Measurements from ENCODE around the gene BOD1.
"Not testable (repeated sequence)": the region's sequence is repeated elsewhere in the genome, so short reads cannot be mapped to it uniquely, and the experiment has no call there.

BOD1 gene

DNA sequence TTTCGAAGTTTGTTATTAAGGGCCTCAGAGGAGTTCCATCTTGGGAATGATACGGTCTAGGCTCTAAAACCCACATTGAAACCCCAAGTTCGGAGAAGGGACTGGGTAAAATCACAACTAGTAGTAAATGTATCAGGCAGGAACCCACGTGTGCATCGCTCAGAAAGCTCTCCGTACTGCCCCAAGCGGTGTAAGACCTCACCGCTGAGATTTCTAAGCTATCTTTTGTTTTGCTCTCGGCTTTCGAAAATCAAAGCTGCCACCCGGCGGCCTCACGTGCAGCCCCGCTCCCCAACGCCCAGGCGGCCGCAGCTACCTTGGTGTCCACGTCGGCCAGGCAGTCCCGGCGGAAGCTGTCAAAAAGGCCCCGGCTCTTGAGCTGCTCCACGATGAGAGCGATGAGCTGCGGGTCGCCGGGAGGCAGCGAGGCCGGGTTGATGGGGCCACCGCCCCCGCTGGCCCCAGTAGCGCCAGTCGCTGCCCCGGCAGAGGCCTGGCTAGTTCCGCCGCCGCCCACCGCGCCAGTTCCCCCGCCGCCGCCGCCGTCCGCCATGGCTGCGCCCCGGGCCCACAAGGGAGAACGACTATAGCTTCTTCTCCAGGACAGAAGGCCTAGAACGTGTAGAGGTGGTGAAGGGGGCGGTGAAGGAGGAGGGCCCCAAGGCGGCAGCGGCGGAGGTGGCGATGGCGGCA, 420 bp downstream of the BOD1 start:
- DNase-seq (ENCODE audit: low spot score): peak; percentile 71

DNA sequence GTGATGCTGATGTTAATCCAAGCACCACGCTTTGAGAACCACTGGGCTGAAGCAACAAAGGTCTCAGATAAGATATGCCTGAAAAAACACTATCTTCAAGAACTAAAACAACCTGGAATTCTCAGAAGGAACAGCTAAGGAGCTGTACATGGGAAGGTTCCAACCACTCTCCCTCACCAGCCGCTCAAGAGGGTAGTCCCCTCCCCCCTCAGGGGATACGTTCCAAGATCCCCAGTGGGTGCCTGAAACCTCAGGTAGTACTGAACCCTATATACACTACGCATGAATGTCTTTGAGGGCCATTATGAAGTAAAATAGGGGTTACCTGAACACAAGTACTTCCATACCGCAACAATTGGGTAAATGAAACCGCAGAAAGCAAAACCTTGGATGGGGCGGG, 1.9 kb downstream of the BOD1 start:
- DNase-seq (ENCODE audit: low spot score): no peak

DNA sequence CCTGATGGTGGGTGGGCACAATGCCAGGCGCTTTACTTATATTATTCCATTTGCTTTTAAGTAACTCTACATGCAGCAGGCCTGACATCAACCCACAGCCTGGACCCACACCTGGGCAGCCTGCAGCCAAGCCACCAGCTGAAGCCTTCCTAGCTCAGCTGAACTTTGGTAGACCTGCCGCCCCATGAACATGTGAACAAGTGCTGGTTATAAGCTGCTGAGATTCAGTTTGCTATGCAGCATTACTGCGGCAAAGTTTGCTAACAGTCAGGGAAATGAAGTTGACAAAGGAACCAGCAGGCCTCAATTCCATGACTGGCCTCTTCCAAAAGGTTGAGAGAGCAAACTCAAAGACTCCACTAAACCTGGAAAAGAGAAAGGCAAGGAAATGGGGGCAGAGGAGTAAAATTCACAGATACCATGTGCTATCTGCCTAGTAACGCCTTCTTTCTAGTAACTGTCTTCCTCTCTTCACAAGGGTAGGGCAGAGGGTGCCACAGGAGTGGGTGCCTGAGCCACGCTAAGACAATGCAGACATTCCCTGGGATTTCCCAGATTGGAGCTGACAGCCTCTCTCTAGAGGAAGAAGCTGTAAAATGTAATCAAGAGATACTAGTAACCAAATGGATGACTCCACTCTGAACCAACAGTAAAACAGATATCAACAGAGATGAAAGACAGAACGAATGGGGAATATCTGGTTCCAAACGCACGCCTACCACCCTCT, 2.9 kb downstream of the BOD1 start:
- no peak for DNase-seq (ENCODE audit: low spot score)

DNA sequence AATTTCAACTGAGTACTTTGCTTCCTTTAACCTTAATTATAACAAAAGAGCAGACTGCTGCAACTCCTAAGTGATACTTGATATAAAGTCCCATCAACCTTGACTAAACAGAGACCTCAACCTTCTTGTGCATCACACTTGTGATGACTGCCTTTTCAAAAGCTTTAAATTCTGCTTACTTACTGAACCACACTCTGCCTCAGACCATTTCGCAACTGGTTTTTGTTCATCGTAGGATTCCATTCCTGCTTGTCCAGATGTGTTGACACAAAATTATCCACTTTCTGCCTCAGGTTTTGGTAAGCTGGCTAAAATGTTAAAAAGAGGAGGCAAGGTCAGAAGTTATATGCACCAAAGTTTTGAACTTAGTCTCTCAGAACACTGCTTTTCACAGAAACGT, 3.5 kb downstream of the BOD1 start:
- DNase-seq (ENCODE audit: low spot score): no peak

DNA sequence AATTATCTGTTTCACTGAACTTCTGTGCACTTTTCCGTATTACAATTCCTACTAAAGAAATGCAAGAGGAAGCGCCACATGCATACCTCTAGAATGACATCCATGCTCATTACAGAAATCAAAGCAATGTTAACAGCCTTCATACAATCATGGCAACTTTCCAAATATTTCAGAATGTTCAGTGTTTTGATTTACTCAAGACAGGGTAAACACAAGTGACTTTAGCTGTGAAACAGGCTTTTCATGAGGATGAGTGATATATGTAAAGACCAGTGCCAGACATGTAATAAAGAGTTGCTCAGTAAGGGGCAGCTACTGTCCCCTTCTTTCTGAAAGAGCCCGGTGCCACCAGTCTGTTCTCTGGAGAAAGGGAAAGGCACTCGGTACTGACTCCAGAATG, 4.7 kb downstream of the BOD1 start:
- no peak for DNase-seq (ENCODE audit: low spot score)

DNA sequence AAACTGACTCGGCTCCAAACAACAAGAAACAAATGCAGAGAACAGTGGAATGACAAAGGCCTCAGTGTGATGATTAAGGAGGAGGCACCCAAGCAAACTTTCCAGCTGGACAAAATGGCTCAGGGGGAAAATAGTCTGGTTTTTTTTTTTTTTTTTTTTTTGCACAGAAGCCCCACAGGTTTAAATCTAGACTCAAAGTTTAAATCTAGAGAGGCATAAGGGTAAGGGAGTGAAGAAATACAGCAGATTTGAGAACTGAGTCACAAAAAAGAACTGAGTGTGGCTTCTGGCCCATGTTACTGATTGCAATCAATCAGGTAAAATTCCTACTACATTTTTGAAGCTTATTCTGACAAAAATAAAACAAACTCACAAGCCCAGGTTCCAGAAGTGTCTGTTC, 12.3 kb downstream of the BOD1 start:
- DNase-seq (ENCODE audit: low spot score): no peak

DNA sequence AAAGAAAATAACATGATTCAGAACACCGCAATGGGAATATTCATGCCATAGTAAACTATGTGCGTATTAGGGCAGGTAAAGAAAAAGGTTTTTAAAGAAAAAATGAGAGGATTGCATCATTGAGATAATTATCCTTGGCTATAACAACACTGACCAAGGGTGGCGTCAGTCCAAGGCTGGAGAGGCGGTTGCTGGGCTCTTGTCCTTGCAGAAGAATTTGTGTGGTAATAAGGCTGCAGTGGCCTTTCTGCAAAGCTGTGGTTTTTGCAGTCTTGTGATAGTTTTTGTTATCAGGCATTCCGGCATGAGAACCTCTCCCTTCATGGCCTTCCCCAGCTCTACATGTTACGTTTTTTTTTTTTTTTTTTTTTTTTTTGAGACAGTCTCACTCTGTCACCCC, 14.0 kb downstream of the BOD1 start:
- DNase-seq (ENCODE audit: low spot score): no peak

DNA sequence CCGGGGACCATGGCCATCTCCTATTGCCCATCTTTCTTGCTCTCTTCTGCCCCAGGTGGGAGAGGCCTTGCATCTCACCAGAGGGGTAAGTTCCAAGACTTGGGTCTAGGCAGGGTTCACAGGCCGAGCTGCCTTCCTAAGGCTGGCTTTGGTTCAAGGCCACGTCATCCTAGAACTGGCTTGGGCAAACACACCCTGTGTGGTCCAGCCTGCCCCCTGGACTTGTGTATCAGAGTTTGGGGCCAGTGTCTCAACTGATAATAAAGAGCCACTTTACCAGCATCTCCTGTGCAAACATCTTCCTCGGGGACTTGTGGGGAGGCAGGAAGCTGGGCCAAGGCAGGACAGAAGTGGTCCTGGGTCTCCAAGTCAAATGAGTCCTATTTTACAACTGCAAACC, 17.8 kb downstream of the BOD1 start:
- no peak for DNase-seq (ENCODE audit: low spot score)

DNA sequence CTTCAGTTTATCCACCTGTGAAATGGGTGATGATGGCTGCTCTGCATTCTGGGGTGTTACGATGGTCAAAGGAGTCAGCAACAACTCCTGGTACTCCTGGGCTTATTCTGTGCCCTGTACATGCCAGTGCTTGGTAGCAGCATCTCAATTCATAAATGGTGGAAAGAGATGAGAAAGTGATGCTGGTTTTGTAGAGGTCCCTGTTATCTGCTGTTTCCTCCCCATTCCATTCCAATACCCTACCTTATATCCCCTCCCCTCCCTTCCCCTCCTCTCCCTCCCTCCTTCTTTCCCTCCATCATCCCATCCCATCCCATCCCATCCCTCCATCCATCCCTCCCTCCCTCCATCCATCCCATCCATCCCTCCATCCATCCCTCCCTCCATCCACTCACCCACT, 19.1 kb downstream of the BOD1 start:
- DNase-seq (ENCODE audit: low spot score): no peak

DNA sequence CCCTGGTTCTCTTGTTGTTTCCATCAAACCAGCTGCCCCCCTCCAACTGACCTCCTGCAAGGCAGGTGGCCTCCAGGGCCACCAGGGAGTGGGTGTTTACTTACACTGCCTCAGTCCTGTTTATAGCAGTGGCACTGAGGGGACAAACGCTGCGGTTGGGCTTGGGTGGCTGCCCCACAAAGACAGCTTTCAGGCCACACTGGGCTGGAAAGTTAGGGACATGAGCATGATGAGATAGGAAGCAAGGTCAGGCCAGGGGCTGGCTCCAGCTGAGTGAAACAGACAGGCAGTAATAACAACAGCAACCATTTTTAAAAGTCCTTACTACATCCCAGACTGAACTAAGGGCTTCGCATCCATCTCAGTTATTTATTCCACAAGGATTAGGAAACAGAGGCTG, 20.6 kb downstream of the BOD1 start:
- DNase-seq (ENCODE audit: low spot score): no peak

DNA sequence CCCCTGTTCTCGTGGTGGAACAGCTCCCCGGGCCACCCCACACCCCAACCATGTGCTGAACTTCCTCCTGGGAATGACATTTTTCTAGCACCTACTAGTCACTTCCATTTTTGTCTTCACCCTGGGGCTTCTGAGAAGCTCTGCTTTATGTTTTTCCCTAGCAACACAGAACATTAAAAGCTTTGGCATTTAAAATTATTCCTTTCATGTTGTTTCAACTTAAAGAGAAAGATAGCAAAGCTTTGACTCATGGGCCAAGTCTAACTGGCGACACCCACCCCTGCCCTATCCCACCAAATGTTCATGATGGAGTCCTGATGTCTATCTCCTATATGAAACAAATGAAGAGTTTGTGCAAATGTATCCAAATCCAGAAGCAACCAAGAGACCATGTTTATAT, 22.4 kb downstream of the BOD1 start:
- DNase-seq (ENCODE audit: low spot score): no peak

DNA sequence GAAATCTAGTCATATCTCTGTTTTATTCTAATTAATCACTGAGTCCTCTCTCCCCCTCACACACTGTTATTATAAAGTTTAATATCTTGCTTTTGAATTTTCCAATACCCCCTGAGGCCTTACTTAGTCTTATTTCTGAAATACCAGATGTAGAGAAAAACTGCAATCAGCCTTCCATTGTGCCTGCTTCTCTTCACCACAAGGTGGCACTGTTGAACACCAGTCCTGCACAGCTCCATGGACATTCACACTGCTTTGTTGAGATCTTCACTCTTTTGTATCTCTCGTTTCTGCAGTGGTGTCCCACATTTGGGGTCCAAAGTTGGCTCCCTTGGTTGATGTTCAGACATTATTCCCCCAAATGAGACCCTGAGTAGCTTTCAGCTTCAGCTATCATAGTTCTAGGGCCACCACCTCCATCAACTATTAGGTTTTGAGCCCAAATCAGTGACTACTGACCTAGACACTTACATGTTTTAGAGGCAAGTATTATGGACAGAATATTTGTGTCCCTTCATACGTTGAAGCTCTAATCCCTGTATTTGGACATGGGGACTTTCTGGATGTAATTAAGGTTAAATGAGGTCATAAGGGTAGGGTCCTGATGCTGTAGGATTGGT, 24.3 kb downstream of the BOD1 start:
- DNase-seq (ENCODE audit: low spot score): peak; percentile 55

DNA sequence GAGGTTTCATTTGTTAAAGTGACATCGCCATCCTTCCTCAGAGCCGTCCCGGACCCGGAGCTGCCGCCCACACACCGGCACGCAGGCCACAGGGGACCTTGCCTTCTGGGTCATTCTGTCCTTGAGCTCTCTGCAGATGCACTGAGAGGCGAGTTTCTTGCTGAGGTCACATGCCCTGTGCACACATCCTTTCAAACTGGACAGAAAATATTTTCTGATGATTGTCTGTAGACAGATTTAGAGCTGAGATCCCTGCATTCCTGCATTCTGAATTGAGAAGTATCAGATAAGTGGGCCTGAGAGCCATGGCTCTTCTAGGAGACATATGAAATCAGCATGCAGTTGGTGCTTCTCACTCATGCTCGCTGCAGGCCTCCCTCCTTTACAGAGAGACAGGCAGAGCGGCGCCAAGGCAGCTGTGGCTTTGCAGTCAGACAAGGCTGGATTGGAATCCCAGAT, 25.4 kb downstream of the BOD1 start:
- DNase-seq (ENCODE audit: low spot score): no peak

DNA sequence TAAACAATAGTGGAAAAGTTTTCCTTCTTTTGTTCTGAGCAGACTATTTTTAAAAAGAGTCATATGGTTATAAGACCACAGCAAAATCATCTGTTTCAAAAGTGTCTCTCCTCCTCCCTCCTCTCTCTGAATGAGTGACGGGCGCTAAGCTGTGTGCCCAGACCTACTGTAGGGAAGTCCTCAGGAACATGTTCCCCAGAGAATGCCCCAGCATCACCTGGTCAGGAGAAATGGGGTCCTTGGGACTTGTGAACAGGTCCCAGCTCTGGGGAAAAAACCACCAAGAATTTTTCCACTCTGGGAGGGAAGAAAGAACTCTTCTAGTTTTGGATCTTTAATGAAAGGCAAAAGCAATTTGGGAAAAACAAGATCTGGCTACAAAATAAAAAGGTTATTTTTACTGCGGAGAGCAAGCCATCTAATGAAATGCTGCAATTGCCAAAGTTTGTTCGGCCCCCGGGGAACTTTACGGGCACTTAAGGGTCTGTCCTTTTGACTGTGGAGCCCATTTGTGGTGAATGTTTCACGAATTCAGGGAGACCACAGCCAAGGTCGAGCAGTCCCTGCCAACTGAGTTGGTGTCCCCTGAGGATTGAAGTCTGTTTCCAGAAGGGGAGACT, 25.9 kb downstream of the BOD1 start:
- no peak for DNase-seq (ENCODE audit: low spot score)

DNA sequence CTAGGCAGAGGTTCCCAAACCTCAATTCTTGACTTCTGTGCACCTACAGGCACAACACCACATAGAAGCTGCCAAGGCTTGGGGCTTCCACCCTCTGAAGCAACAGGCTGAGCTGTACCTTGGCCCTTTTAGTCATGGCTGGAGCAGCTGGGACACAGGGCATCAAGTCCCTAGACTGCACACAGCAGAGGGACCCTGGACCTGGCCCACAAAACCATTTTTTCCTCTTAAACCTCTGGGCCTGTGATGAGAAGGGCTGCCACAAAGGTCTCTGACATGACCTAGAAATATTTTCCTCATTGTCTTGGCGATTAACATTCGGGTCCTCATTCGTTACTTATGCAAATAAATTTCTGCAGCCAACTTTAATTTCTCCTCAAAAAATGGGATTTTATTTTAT, 30.3 kb downstream of the BOD1 start:
- DNase-seq (ENCODE audit: low spot score): not testable (repeated sequence)

DNA sequence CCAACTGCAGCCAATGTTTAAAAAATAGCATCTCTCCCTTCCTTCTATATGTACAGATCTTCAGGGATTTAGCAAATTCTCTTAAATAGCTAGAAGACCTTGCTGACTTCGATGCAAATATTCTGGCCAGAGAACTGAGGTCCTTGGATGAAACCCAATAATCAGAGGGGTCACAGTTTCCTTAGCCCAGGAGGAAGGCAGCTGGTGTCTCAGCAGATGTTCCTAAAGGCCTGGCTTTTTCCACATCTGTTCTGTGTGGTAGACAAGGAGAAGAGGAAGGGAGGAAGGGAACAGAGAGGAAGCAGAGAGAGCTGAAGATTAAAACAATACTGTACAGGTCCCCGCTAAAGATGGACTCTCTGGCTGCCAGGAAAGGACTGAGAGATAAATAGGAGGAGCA, 33.1 kb downstream of the BOD1 start:
- no peak for DNase-seq (ENCODE audit: low spot score)

DNA sequence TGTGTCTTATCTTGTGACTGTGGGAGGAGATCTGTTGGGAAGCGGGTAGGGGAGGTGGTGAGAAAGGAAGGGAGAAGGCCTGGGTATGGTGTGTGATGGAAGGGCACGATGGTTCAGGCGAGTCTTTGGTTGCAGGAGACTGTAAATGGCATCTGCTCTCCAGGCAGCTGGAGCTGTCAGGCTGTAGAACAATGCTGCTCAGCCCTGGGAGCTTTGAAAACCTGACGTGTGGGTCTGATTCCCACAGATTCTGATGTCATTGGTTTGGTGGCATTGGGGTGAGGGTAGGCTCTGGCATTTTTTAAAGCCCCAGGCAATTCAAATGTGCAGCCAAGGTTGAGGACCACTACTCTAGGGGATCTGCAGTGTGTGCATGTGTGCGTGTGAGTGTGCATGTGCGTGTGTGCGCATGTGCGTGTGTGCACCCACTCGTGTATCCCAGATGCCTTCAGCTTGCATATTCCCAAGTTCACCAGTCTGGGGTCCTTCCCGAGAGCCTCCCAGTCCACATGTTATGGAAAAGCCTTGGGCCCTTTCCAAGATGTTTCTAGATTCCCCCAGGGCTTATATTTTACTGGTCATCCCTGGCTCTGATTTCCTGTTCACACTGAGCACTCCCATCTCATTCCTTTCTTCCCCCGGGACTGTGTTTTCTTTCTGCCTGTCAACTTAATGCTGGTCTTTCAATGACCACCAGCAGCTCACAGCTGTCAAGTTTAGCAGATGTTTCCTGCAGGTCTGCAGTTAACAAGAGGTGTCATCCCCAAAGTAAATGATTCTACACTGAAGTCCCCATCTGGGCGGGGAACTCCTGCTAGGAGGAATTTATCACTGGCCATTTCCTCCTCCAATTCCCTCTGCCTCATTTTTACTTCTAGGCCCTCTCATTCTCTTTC, 34.0 kb downstream of the BOD1 start:
- no peak for DNase-seq (ENCODE audit: low spot score)

DNA sequence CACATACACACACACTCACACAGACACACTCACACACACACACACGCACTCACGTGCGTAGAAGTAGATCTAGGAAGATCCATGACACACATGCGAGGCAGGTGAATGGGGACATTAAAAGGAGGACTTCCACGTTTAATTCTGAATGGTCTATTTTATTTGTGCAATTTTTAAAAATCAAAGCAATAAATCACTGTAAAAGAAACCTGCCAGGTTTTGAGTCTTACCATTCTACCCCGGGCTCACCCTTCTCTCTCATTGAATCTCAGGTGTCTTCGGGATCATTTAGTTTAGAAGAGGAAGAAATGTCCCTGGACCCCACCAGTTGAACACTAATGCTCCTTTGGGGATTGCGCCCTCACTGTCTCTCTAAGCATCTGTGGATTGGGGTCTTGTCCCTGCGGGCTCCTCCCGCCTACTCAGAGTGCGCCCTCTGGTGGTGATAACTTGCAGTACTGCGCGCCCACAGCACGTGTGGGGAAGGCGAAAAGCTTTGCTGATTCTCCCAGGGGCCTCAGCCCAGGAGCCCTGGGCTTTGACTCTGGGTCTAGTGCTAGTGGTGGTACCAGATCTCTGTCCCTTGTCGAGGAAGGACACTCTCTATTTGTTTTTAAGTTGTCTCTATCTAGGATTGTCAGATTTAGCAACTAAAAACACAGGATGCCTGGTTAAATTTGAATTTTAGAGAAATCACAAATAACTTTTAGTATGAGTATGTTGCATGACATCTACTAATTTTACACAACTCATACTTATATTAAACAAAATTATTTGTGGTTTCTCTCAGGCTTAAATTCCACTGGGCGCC, 34.8 kb downstream of the BOD1 start:
- DNase-seq (ENCODE audit: low spot score): peak; percentile 63

DNA sequence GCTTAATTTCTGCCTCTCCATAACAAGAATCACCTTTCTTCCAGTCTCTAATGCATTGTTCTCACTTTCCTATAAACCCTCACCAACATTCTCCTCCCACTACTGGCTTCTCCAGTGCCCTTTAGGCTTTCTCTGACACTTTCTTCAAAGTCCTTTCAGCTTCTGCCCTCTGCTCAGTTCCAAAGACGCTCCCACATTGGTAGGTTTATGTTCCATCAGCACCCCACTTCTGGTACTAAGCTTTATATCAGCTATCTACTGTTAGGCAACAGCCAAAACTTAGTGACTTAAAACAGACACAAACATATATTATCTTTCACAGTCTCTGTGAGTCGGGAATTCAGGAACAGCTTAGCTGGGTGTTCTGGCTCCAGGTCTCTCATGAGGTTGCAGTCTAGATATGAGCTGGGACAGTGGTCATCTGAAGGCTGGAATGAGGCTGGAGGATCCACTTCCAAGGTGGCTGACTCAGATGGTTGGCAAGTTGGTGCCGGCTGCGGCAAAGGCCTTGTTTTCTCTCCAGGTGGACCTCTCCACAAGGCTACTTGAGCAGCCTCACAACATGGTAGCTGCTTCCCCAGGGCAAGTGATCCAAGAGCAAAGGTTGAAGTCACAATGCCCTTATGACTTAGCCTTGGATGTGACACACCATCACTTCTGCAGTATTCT, 37.4 kb downstream of the BOD1 start:
- DNase-seq (ENCODE audit: low spot score): no peak

DNA sequence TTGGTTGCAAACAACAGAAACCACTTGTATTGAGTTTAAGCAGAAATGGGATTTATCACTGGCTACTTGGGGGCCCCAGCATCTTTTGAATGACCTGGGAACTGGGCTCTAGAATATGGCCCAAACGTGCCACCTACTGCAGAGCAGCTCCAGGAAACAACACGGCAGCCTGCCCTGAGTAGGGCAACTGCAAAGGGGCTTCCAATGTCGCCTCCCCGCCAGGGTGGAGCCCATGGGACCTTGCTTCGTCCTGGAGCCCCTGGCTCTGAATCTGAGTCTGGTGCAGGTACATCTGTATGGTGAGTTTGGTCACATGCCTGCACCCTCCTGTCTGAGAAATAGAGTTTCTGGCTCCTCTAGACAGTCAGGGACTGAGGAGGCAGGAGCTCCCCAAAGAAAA, 38.6 kb downstream of the BOD1 start:
- no peak for DNase-seq (ENCODE audit: low spot score)

DNA sequence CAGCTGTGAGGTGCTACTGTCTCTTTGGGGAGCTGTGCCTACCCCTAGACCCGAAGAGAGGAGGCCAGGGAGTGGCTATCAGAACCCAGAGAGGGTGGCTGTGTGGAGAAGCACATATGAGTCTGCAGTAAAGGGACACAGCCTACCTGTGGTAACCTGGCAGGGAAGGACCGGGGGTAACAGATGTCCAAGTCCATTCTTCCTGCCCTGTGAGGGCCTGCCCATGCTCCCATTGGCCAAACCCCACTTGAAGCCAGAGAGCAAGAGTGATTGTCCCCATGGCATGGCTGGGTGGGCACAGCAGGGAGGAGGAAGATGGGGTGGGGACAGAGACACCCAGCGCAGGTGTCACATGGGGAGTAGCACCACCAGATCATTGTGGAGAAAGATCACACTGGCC, 39.3 kb downstream of the BOD1 start:
- DNase-seq (ENCODE audit: low spot score): no peak
